ENCODE results near the gene MCOLN1. TPM values are rescaled to one million over a fixed set of nuclear protein-coding genes. Genes with fewer than 3 reads are reported as not detected.

Gene MCOLN1
- total and polyA plus RNA-seq, 2 donors (not counting 3 experiments of a cell fraction or from before 2014, with no cell fraction given) = 23.0 to 60.9 TPM

- Histone ChIP-seq H3K27me3 (ENCODE audit: control insufficient read depth in 2 of 2, insufficient read depth in 2 of 2, low read length in 2 of 2) (no peaks in the 10 kb centered on the region), H3K9me1 (replicated peaks; ENCODE audit: control insufficient read depth, extremely low read depth, insufficient read depth, low read length) (no peaks in the 10 kb centered on the region), H3K36me3 (ENCODE audit: control insufficient read depth in 2 of 2, extremely low read depth in 1 of 2, insufficient read depth in 2 of 2, low read length in 2 of 2) (peaks cover 9 to 30% of the 10 kb centered on the region in 2 experiments), H3K27ac (ENCODE audit: insufficient read depth, low read depth, low read length) (no peak overlapping the region), H3K4me3 (replicated peaks in 1 of 3; ENCODE audit: insufficient read depth in 1 of 3, low read depth in 1 of 3, low read length in 3 of 3) (no peak overlapping the region), H3K79me2 (ENCODE audit: control insufficient read depth, insufficient read depth, low read length) (no peaks in the 10 kb centered on the region), H2AFZ (ENCODE audit: low read depth, low read length) (no peak overlapping the region), H4K20me1 (replicated peaks; ENCODE audit: control insufficient read depth, extremely low read depth, insufficient read depth, low read length) (no peaks in the 10 kb centered on the region), H3K9me3 (replicated peaks; ENCODE audit: control insufficient read depth, insufficient read depth, low read length) (no peaks in the 10 kb centered on the region), H3K4me1 (ENCODE audit: control insufficient read depth, extremely low read depth, insufficient read depth, low read length) (no peaks in the 10 kb centered on the region), H3K9ac (replicated peaks; ENCODE audit: extremely low read depth, insufficient read depth, low read length) (no peak overlapping the region), H3K4me2 (ENCODE audit: insufficient read depth, low read length) (no peak overlapping the region)
- ChIA-PET POLR2A (no interaction called here), CTCF (interaction anchor here (0.9 to 1.3 kb wide), 2 partner anchors 26 to 257 kb away, joined by 3 read pairs; no protein-coding TSS in a partner anchor)
- FAIRE-seq (no peak), DNase-seq (ENCODE audit: low read depth, low spot score) (no peak)
- intact Hi-C loops (cut with micrococcal nuclease) (no loop called here), dilution Hi-C loops (cut with MboI; ENCODE audit: extremely low pct_ligation_motif_present, low sequenced_read_pairs) (no loop called here)
- BruUV-seq (replicated peaks) = no TSS peak
- TF ChIP-seq, protein P1, sequence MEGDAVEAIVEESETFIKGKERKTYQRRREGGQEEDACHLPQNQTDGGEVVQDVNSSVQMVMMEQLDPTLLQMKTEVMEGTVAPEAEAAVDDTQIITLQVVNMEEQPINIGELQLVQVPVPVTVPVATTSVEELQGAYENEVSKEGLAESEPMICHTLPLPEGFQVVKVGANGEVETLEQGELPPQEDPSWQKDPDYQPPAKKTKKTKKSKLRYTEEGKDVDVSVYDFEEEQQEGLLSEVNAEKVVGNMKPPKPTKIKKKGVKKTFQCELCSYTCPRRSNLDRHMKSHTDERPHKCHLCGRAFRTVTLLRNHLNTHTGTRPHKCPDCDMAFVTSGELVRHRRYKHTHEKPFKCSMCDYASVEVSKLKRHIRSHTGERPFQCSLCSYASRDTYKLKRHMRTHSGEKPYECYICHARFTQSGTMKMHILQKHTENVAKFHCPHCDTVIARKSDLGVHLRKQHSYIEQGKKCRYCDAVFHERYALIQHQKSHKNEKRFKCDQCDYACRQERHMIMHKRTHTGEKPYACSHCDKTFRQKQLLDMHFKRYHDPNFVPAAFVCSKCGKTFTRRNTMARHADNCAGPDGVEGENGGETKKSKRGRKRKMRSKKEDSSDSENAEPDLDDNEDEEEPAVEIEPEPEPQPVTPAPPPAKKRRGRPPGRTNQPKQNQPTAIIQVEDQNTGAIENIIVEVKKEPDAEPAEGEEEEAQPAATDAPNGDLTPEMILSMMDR (IDR thresholded peaks at IDR 0.05; ENCODE audit: extremely low read depth in 1 of 2, insufficient read depth in 1 of 2, low read depth in 1 of 2, low read length in 2 of 2) = no peak
- no peak for TF ChIP-seq JUN (IDR thresholded peaks at IDR 0.05; ENCODE audit: borderline replicate concordance, insufficient read depth, insufficient read length, low read depth)
- no peak for TF ChIP-seq FOS (IDR thresholded peaks at IDR 0.05; ENCODE audit: borderline replicate concordance, insufficient read depth, low read length)
- TF ChIP-seq EZH2 (IDR thresholded peaks at IDR 0.05; ENCODE audit: borderline replicate concordance, low read depth, low read length, severe bottlenecking) = no peak
- TF ChIP-seq MYC (IDR thresholded peaks at IDR 0.05; ENCODE audit: low read depth, low read length) = no peak
- TF ChIP-seq GATA2 (IDR thresholded peaks at IDR 0.05; ENCODE audit: insufficient read depth, insufficient read length, low read depth, low read length) = no peak
- no peak for TF ChIP-seq POLR2A (IDR thresholded peaks at IDR 0.05; ENCODE audit: low read depth, low read length)
Measured at GRCh38 chr19:7541828-7542443, 19.5 kb downstream of the MCOLN1 start.
